HCT116 (cell line): ENCODE results near the gene STK32C. TPM values are rescaled to one million over a fixed set of nuclear protein-coding genes. Genes with fewer than 3 reads are reported as not detected.

Experiments
- ATAC-seq: fragments of 200-7000 bp; cut with Tn5 transposase; 2 replicates; pipeline ENCODE4 v1.9.1; 2020; ENCODE audit warnings: mild to moderate bottlenecking, moderate library complexity
- BruUV-seq: library from RNA; stranded (reverse); fragments of 400-500 nt; replicated peaks from 2 replicates; lab custom pipeline; 2021; lab: Mats Ljungman, UMichigan
- CTCF ChIA-PET: fragments of 300-600 bp; sonication (Branson Sonifier 250); formaldehyde crosslinking; loops from one replicate; lab custom pipeline; 2021; ENCODE audit warnings: antibody characterized with exemption; lab: Charles Lee
- POLR2A ChIA-PET: fragments of 300-600, 350-600 bp; sonication (Branson Sonifier 250); formaldehyde crosslinking; loops from one replicate; lab custom pipeline; 2021; ENCODE audit warnings: antibody characterized with exemption; lab: Charles Lee
- RAD21 ChIA-PET, 2 experiments: fragments of 300-600 bp; sonication (Branson Sonifier 250); formaldehyde crosslinking; loops; one replicate each; lab custom pipeline; 2023; ENCODE audit warnings: low total read pairs in 2 of 2; ENCODE audit not compliant: uncharacterized antibody in 2 of 2, unreplicated experiment in 2 of 2, low non-redundant PET in 1 of 2; lab: Charles Lee
- DNase-seq: peaks from one replicate; pipeline ENCODE4 v3.0.0-alpha.2; 2010; ENCODE audit warnings: low read depth, low spot score
- H2AFZ ChIP-seq: fragments of 200-600 bp; shearing (Covaris generic), sonication (generic); 2 replicates; pipeline ENCODE4 v1.6.1; 2017; ENCODE audit warnings: low read depth, mixed run types, mixed read lengths, antibody characterized with exemption, low read length; ENCODE audit not compliant: poor library complexity, severe bottlenecking
- H3K27ac ChIP-seq: 2 replicates; pipeline ENCODE4 v1.5.1; 2012; ENCODE audit warnings: low read depth, low read length
- H3K27me3 ChIP-seq: fragments of 200-600 bp; sonication (generic); 2 replicates; pipeline ENCODE4 v1.6.1; 2016; ENCODE audit warnings: mixed run types, low read length, mixed read lengths; ENCODE audit not compliant: insufficient read depth
- H3K36me3 ChIP-seq, 2 experiments: fragments of 200-500 bp in 1 of 2; fragments of 200-600 bp in 1 of 2; sonication (Bioruptor generic) in 1 of 2; sonication (generic) in 1 of 2; 2 replicates each; pipeline versions ENCODE4 v1.5.1 to v1.6.1; 2014 to 2016; ENCODE audit warnings: low read length in 2 of 2, inconsistent platforms in 1 of 2, mixed read lengths in 1 of 2, mixed run types in 1 of 2; ENCODE audit not compliant: insufficient read depth in 2 of 2, control insufficient read depth in 1 of 2
- H3K4me1 ChIP-seq, 2 experiments: fragments of 200-600 bp in 1 of 2; sonication (generic) in 1 of 2; 2 replicates each; pipeline versions ENCODE4 v1.5.1 to v1.6.1; 2012 to 2017; ENCODE audit warnings: low read length in 2 of 2, inconsistent platforms in 1 of 2, mild to moderate bottlenecking in 1 of 2, mixed read lengths in 1 of 2, mixed run types in 1 of 2, moderate library complexity in 1 of 2; ENCODE audit not compliant: insufficient read depth in 2 of 2, control insufficient read depth in 1 of 2
- H3K4me2 ChIP-seq: fragments of 200-600 bp; sonication (generic); 2 replicates; pipeline ENCODE4 v1.6.1; 2017; ENCODE audit warnings: mixed run types, low read length, mixed read lengths
- H3K4me3 ChIP-seq, 2 experiments: fragments of 200-600 bp in 1 of 2; sonication (generic) in 1 of 2; replicated peaks in 1 of 2; 2 replicates each; pipeline ENCODE4 v1.5.1; 2011 to 2016; ENCODE audit warnings: low read length in 2 of 2, control low read depth in 1 of 2, low read depth in 1 of 2, mild to moderate bottlenecking in 1 of 2, mixed read lengths in 1 of 2, mixed run types in 1 of 2
- H3K79me2 ChIP-seq: fragments of 200-600 bp; sonication (generic); 2 replicates; pipeline ENCODE4 v1.6.1; 2017; ENCODE audit warnings: mild to moderate bottlenecking, mixed run types, low read length, moderate library complexity, mixed read lengths; ENCODE audit not compliant: insufficient read depth
- H3K9ac ChIP-seq: fragments of 200-600 bp; sonication (generic); 2 replicates; pipeline ENCODE4 v1.6.1; 2016; ENCODE audit warnings: low read length, mixed read lengths
- H3K9me2 ChIP-seq: fragments of 200-600 bp; sonication (generic), shearing (Covaris generic); 2 replicates; pipeline ENCODE4 v1.6.1; 2017; ENCODE audit warnings: mixed run types, mild to moderate bottlenecking, moderate library complexity; ENCODE audit not compliant: insufficient read depth
- H3K9me3 ChIP-seq, 2 experiments: fragments of 200-500 bp in 1 of 2; fragments of 200-600 bp in 1 of 2; sonication (Bioruptor generic) in 1 of 2; sonication (generic) in 1 of 2; 2 replicates each; pipeline ENCODE4 v1.6.1; 2014 to 2017; ENCODE audit warnings: low read length in 2 of 2, mixed read lengths in 2 of 2, inconsistent platforms in 1 of 2, low read depth in 1 of 2, mild to moderate bottlenecking in 1 of 2, mixed run types in 1 of 2, moderate library complexity in 1 of 2; ENCODE audit not compliant: control insufficient read depth in 1 of 2, insufficient read depth in 1 of 2
- H4K20me1 ChIP-seq: fragments of 200-600 bp; sonication (generic), shearing (Covaris generic); 2 replicates; pipeline ENCODE4 v1.6.1; 2017; ENCODE audit warnings: mixed run types, mild to moderate bottlenecking, moderate library complexity; ENCODE audit not compliant: insufficient read depth
- CBX3 ChIP-seq: IDR thresholded peaks from 2 replicates; pipeline ENCODE4 v1.6.1; 2012; ENCODE audit warnings: low read depth
- CTCF ChIP-seq, 3 experiments: fragments of 200-600 bp in 1 of 3; sonication (generic) in 1 of 3; IDR thresholded peaks in 2 of 3; conservative IDR thresholded peaks in 1 of 3; 2 replicates each; pipeline ENCODE4 v1.5.1; 2012 to 2017; ENCODE audit warnings: low read depth in 2 of 3, low read length in 2 of 3, antibody characterized with exemption in 1 of 3, borderline replicate concordance in 1 of 3, control low read depth in 1 of 3, mild to moderate bottlenecking in 1 of 3, mixed read lengths in 1 of 3, mixed run types in 1 of 3, moderate library complexity in 1 of 3; ENCODE audit not compliant: insufficient read depth in 1 of 3
- EZH2phosphoT487 ChIP-seq: fragments of 200-600 bp; IDR thresholded peaks from 2 replicates; pipeline ENCODE4 v1.6.1; 2018; ENCODE audit warnings: antibody characterized with exemption, borderline replicate concordance
- FOSL1 ChIP-seq: IDR thresholded peaks from 2 replicates; pipeline ENCODE4 v1.6.1; 2012; ENCODE audit warnings: low read depth
- JUND ChIP-seq: IDR thresholded peaks from 2 replicates; pipeline ENCODE4 v1.6.1; 2012
- MAX ChIP-seq: IDR thresholded peaks from 2 replicates; pipeline ENCODE4 v1.6.1; 2012
- POLR2A ChIP-seq: IDR thresholded peaks from 2 replicates; pipeline ENCODE4 v1.7.0; 2011; ENCODE audit warnings: borderline replicate concordance; ENCODE audit not compliant: insufficient read depth, insufficient read length; ENCODE audit errors: extremely low read depth
- RAD21 ChIP-seq: IDR thresholded peaks from 2 replicates; pipeline ENCODE4 v1.6.1; 2012; ENCODE audit warnings: low read depth, mild to moderate bottlenecking
- REST ChIP-seq: IDR thresholded peaks from 2 replicates; pipeline ENCODE4 v1.6.1; 2012; ENCODE audit warnings: low read depth
- SP1 ChIP-seq: IDR thresholded peaks from 2 replicates; pipeline ENCODE4 v1.6.1; 2012; ENCODE audit warnings: low read depth
- SRF ChIP-seq: IDR thresholded peaks from 2 replicates; pipeline ENCODE4 v1.6.1; 2012; ENCODE audit warnings: low read depth
- ZFX ChIP-seq: fragments of 450-650 bp; IDR thresholded peaks from 2 replicates; pipeline ENCODE4 v1.6.1; 2017
- ZNF274 ChIP-seq: fragments of 200-500 bp; sonication (Bioruptor generic); IDR thresholded peaks from 2 replicates; pipeline ENCODE4 v1.6.1; 2014; ENCODE audit warnings: mild to moderate bottlenecking, low read depth, low read length, inconsistent platforms
- intact Hi-C: fragments of 100-400 bp; cut with micrococcal nuclease; formaldehyde crosslinking; loops from 2 replicates; pipeline ENCODE4 v1.10.0; 2022
- total RNA-seq: library from RNA; stranded (reverse); gene quantifications from one replicate; pipeline ENCODE4 v1.2.1, GENCODE V29; 2021; ENCODE audit not compliant: unreplicated experiment

Gene STK32C
- total RNA-seq, 1 experiment from 2014 or later = 29.7 TPM

- CTCF ChIA-PET = no interaction called here
- no peak overlapping the region for H3K27ac ChIP-seq
- no peaks in the 10 kb centered on the region for H3K27me3 ChIP-seq
These were observed 112.2 kb downstream of the STK32C start for GRCh38 chr10:132195366-132196075.

More at GRCh38 chr10:132195366-132196075, 112.2 kb downstream of the STK32C start:
- Histone ChIP-seq H3K9me3 (no peaks in the 10 kb centered on the region), H4K20me1 (no peaks in the 10 kb centered on the region), H2AFZ (no peak overlapping the region), H3K9ac (no peak overlapping the region), H3K79me2 (no peaks in the 10 kb centered on the region), H3K36me3 (no peaks in the 10 kb centered on the region), H3K4me1 (no peaks in the 10 kb centered on the region), H3K4me2 (no peak overlapping the region), H3K4me3 (no peak overlapping the region), H3K9me2 (no peaks in the 10 kb centered on the region)
- ChIA-PET POLR2A (no interaction called here), RAD21 (no interaction called here)
- no peak for TF ChIP-seq SRF
- no peak for TF ChIP-seq ZFX
- TF ChIP-seq POLR2A = no peak
- no peak for TF ChIP-seq EZH2phosphoT487
- no peak for TF ChIP-seq JUND
- TF ChIP-seq REST = no peak
- TF ChIP-seq FOSL1 = no peak
- TF ChIP-seq RAD21 = no peak
- no peak for TF ChIP-seq MAX
- no peak for TF ChIP-seq CBX3
- TF ChIP-seq CTCF (IDR thresholded peaks at IDR 0.05 in 2 of 3, conservative IDR thresholded peaks at IDR 0.05 in 1 of 3; ENCODE audit: borderline replicate concordance in 1 of 3, insufficient read depth in 1 of 3, low read depth in 2 of 3, low read length in 2 of 3) = no peak
- no peak for TF ChIP-seq ZNF274
- TF ChIP-seq SP1 = no peak
- intact Hi-C loops = no loop called here
- ATAC-seq (no peak), DNase-seq (no peak)
- BruUV-seq = no TSS peak
